Naive B cell (primary cell): ENCODE data around the gene SERPINB10. TPM values are rescaled to one million over a fixed set of nuclear protein-coding genes. Genes with fewer than 3 reads are reported as not detected.

Experiments used
- ATAC-seq, 2 donors: fragments of 150-1000 bp; cut with Tn5 transposase; 2 replicates each; pipeline ENCODE4 v1.10.0; 2021; ENCODE audit warnings: low read depth in 2 of 2, mild to moderate bottlenecking in 2 of 2, moderate library complexity in 2 of 2
- DNase-seq: peaks from one replicate; pipeline ENCODE4 v3.0.0; 2022
- H3K27ac Mint-ChIP-seq, 6 donors: one replicate each; pipeline ENCODE4 v1.8.0; 2020 to 2022; ENCODE audit warnings: mild to moderate bottlenecking in 6 of 6, mixed read lengths in 6 of 6, moderate library complexity in 5 of 6, inconsistent platforms in 2 of 6
- H3K27me3 Mint-ChIP-seq, 3 donors: one replicate each; pipeline ENCODE4 v1.8.0; 2021 to 2022; ENCODE audit warnings: mixed read lengths in 3 of 3, mild to moderate bottlenecking in 1 of 3
- H3K36me3 Mint-ChIP-seq, 2 donors: one replicate each; pipeline ENCODE4 v1.8.0; 2020 to 2022; ENCODE audit warnings: mixed read lengths in 2 of 2, inconsistent platforms in 1 of 2, mild to moderate bottlenecking in 1 of 2
- H3K4me1 Mint-ChIP-seq, 3 donors: one replicate each; pipeline ENCODE4 v1.8.0; 2020 to 2022; ENCODE audit warnings: mixed read lengths in 3 of 3, inconsistent platforms in 1 of 3, mild to moderate bottlenecking in 1 of 3, moderate library complexity in 1 of 3
- H3K4me3 Mint-ChIP-seq, 8 donors: one replicate each; pipeline ENCODE4 v1.8.0; 2020 to 2022; ENCODE audit warnings: mild to moderate bottlenecking in 8 of 8, mixed read lengths in 8 of 8, moderate library complexity in 8 of 8, inconsistent platforms in 2 of 8
- H3K9me3 Mint-ChIP-seq, 7 donors: one replicate each; pipeline ENCODE4 v1.8.0; 2020 to 2022; ENCODE audit warnings: mixed read lengths in 7 of 7, mild to moderate bottlenecking in 5 of 7, inconsistent platforms in 2 of 7, moderate library complexity in 1 of 7
- polyA plus RNA-seq, 6 donors: library from polyadenylated mRNA; unstranded; fragments of 300-500 nt; fragmentation: Illumina TruSeq; gene quantifications; one replicate each; pipeline ENCODE4 v1.2.3, GENCODE V29; 2021; ENCODE audit warnings: low read depth in 6 of 6

Gene SERPINB10
- polyA plus RNA-seq, 6 donors from 2014 or later = not detected

DNA sequence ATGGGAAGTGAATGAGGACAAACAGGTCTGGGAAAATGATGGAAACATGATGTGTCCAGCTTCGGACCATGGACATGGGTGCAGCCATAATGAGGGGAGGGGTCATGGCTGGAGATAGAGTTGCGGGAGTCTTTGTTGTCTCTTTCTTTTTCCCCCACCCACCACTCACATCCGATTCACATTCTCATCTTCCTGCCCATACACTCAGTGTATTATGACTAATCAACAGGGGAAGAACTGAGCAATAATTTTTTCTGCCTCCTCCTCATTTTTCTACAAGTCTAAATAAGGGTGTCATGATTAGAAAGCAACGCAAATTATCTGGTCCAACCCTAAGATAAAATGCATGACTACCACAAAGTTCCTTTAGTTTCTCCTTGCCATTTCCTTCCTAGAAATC is 25.9 kb upstream of the SERPINB10 start:
- no peaks in the 10 kb centered on the region for H3K9me3 Mint-ChIP-seq
- no peak overlapping the region for H3K27ac Mint-ChIP-seq
- no peak for DNase-seq
- H3K36me3 Mint-ChIP-seq = no peaks in the 10 kb centered on the region
- H3K4me3 Mint-ChIP-seq = no peak overlapping the region
- ATAC-seq = no peak
- peaks cover 0 to 12% (median 11%) of the 10 kb centered on the region in 3 donors for H3K27me3 Mint-ChIP-seq
- H3K4me1 Mint-ChIP-seq = no peaks in the 10 kb centered on the region

DNA sequence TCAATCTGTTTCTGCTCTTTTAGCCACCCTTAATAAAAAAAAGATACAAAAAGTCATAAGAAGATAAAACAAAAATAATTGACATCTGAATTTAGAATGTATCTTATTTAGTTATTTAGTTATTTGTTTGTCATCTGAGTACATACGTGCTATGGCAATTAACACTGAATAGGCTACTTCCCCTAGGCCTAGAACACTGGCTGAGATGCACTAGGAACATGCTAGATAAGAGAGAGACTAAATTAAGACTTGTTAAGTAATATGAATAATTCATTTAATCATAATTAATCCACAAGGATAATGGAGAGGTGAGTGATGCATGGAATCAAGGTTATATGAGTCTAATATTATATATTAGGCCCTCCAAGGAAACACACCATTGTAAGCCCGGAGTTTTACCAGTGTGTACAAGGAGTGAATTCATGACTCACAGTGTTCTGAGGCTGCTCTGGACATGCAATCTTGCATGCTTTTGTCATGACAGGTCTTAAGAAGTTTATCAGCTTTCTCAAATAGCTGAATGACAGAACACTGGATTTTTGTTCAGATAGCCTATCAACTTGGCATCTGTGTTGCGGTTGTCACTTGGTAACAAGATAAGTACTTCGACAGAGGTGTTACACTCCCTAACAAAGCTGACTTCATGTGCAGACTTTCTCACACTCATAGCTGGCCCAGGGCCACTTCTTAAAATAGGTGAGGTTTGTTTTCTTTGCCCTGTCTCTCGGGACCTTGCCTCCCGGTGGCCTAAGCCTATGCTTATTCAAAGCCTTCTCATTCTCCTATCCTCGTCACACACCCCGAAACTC is 25.2 kb upstream of the SERPINB10 start:
- no peaks in the 10 kb centered on the region for H3K36me3 Mint-ChIP-seq
- peaks cover 0 to 12% (median 11%) of the 10 kb centered on the region in 3 donors for H3K27me3 Mint-ChIP-seq

DNA sequence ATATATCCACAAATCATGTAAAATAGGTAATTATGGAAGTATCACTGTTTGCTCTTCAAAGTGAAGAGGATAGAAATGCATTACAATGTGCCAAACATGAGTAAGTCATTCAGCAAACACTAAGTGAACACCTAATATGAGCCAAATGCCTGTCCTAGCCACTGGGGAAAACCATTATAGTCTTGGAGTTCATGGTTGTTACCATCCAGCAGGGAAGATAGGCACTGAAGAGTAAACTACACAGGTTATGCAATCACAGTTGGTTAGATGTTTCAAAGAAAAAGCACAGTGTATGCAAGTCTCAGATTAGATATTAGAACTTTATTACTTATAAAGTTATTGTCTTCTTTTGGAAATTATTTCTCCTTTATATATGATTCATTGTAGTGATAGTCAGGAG is 24.1 kb upstream of the SERPINB10 start:
- Mint-ChIP-seq H3K27me3 (peaks cover 0 to 12% (median 11%) of the 10 kb centered on the region in 3 donors), H3K27ac (no peak overlapping the region), H3K4me1 (no peaks in the 10 kb centered on the region), H3K4me3 (no peak overlapping the region), H3K36me3 (no peaks in the 10 kb centered on the region), H3K9me3 (no peaks in the 10 kb centered on the region)
- DNase-seq (no peak), ATAC-seq (no peak)

More for the DNA sequence above, 25.2 kb upstream of the SERPINB10 start:
- DNase-seq = no peak
- no peaks in the 10 kb centered on the region for H3K9me3 Mint-ChIP-seq
- ATAC-seq = no peak
- H3K4me3 Mint-ChIP-seq = no peak overlapping the region
- H3K4me1 Mint-ChIP-seq = no peaks in the 10 kb centered on the region
- H3K27ac Mint-ChIP-seq = no peak overlapping the region

DNA sequence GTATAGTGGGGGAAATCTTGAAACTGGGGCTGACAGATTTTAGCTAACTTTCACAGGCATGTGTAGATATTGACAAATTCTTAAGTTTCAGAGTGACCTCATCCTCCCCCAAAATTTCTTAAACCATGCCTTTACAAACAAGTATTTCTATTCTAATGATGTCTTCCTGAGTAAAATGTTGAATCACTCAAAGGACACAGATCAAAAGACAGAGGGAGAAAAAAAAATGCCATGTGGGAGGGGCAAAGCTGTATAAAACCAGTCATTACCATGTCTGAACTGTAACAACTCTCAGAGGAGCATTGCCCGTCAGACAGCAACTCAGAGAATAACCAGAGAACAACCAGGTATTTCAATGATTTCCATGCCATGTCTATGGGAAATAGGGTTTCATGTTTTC is 20.3 kb upstream of the SERPINB10 start, which contains the start of gene SERPINB2:
Gene SERPINB2, plus strand, starts transcription at position 282 of the 400 bp plus-strand sequence. CDS start 3,740 bp downstream, outside the sequence.
- no peak within 1 kb of the TSS for H3K4me3 Mint-ChIP-seq
- no peaks in the 10 kb centered on the region for H3K4me1 Mint-ChIP-seq
- no peaks in the 10 kb centered on the region for H3K36me3 Mint-ChIP-seq
- H3K27ac Mint-ChIP-seq = peak within 1 kb of the TSS in 1 of 6 donors; percentile 30
- ATAC-seq (no peak), DNase-seq (no peak)
- H3K9me3 Mint-ChIP-seq = no peaks in the 10 kb centered on the region
- H3K27me3 Mint-ChIP-seq = peaks cover 7 to 12% (median 11%) of the 10 kb centered on the region in 3 donors

DNA sequence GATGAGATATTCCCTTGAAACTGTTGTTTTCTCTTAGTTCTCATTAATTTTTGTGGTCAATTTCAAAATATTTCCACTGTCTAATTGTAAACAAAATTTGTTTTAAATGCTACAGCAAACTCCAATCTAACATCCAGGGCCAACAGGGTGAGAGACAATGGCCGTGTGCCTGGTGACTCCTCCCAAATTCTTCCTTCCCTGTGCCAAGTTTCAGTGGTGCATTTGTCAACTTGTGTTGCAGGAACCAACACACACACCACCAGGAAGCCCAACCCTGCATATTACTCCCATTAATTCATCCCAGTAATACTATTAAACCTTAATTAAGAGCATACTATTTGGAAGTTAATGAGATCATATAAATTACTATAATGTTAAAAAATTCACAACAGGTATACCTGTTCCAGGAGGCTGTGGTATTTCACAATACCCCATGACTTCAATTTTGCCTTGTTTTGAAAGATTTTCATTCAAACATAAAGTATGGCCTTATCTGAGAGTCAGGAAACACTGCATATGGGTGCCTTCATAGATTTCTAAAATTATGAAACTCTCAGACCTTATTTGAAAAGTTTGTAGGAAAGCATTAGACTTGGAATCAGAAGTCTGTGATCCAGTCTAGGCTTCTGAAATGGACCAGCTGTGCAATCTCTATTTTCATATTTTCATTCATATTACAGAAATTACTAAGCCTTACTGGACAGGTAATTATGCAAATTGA is 19.1 kb upstream of the SERPINB10 start:
- peaks cover 8 to 12% (median 11%) of the 10 kb centered on the region in 3 donors for H3K27me3 Mint-ChIP-seq
- DNase-seq (no peak), ATAC-seq (no peak)
- no peaks in the 10 kb centered on the region for H3K9me3 Mint-ChIP-seq
- no peak overlapping the region for H3K4me3 Mint-ChIP-seq
- H3K27ac Mint-ChIP-seq = peak overlapping the region in 1 of 6 donors; percentile 30
- no peaks in the 10 kb centered on the region for H3K4me1 Mint-ChIP-seq
- H3K36me3 Mint-ChIP-seq = no peaks in the 10 kb centered on the region

DNA sequence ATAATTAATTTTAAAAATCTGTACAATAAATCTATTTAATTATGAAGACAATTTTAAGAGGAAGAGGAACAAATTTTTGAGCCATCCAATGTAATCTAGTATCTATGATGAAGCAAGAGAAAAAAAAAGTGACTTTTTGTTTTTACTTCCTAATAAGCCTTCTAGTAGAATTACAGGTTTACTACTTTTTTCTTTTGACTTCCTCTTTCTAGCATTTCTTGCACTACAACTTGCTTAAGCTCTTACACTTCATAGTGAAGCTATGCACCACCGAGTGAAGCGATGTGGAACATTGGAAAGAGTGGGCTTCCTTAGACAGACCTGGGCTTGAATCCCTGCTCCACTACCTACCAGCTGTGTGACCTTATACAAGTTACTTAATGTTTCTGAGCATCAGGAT is 18.1 kb upstream of the SERPINB10 start:
- H3K27me3 Mint-ChIP-seq = peaks cover 11 to 13% (median 12%) of the 10 kb centered on the region in 3 donors
- no peaks in the 10 kb centered on the region for H3K4me1 Mint-ChIP-seq
- H3K9me3 Mint-ChIP-seq = no peaks in the 10 kb centered on the region
- H3K4me3 Mint-ChIP-seq = no peak overlapping the region
- ATAC-seq (no peak), DNase-seq (no peak)
- H3K27ac Mint-ChIP-seq = no peak overlapping the region
- H3K36me3 Mint-ChIP-seq = no peaks in the 10 kb centered on the region

DNA sequence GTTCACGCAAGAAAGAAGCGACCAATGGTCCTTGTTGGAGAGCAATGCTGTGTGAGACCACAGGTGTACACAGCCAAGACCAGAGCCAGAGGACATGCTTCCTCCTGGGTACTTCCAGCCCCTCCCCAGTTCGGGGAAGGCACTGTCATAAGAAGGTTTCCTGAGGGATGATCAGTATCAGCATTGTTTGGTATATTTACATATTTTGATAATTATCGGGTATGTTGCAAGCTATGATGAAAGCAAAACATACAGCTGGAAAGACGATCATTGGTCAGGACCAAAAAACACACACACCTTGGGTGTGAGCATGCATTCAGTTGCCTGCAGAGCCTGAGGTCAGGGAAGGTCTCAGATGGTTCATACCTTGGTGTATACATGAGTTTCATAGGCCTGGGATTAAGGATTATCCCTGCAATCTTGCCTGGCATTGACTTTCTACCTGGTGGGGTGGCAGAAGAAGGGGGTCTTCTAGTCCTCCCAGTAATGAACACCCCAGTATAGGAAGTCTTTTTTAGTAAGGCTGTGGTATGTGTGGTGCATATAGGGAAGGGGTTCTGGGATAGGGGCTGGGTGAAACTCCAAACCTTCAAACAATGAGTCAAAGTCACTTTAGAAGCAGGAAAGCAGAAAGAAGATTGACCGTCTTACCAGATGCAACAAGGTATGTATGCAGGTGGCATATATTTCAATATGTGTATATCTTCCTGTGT is 17.4 kb upstream of the SERPINB10 start:
- no peak for DNase-seq
- Mint-ChIP-seq H3K27me3 (peaks cover 11 to 13% (median 12%) of the 10 kb centered on the region in 3 donors), H3K9me3 (no peaks in the 10 kb centered on the region), H3K36me3 (no peaks in the 10 kb centered on the region), H3K4me3 (no peak overlapping the region), H3K4me1 (no peaks in the 10 kb centered on the region), H3K27ac (no peak overlapping the region)
- ATAC-seq = no peak

DNA sequence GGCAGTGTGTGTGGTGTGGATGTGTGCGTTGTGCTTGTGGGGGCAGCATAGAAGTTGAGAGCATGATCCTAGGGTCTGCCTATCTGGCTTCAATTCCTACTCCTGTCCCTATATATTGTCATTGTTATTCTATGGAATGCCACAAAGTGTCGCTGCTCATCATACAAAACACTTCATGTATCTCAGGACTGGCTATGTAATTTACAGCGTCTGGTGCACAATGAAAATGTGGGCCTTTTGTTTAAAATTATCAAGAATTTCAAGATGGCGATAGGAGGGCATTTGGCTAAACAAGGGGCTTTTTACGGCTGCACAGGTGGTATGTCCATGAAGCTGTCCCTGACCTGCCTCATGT is 16.8 kb upstream of the SERPINB10 start:
- Mint-ChIP-seq H3K27ac (no peak overlapping the region), H3K27me3 (peaks cover 7 to 13% (median 9%) of the 10 kb centered on the region in 3 donors), H3K4me1 (no peaks in the 10 kb centered on the region), H3K9me3 (no peaks in the 10 kb centered on the region), H3K36me3 (no peaks in the 10 kb centered on the region), H3K4me3 (no peak overlapping the region)
- DNase-seq (no peak), ATAC-seq (no peak)

DNA sequence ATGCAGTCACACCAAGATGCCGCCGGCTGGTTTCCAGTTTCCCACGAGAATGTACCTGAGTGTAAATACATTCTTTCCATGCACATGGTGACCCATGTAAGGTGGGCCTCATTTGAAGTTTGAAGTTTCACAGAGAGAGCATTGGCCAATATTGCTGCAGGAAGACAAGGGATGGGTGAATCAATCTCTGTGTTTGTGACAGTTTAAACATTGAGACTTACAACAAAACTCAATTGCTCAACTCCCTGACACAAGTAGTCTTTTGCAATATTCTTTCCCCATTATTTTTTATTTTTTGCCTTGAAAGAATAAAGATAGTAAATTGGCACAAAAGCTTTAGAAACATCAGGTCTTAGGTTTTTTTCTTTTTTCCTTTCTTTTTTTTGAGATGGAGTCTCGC is 15.2 kb upstream of the SERPINB10 start:
- no peaks in the 10 kb centered on the region for H3K9me3 Mint-ChIP-seq
- H3K27ac Mint-ChIP-seq = no peak overlapping the region
- ATAC-seq (no peak), DNase-seq (no peak)
- no peak overlapping the region for H3K4me3 Mint-ChIP-seq
- no peaks in the 10 kb centered on the region for H3K4me1 Mint-ChIP-seq
- H3K27me3 Mint-ChIP-seq = peaks cover 0 to 13% (median 0%) of the 10 kb centered on the region in 3 donors
- no peaks in the 10 kb centered on the region for H3K36me3 Mint-ChIP-seq

DNA sequence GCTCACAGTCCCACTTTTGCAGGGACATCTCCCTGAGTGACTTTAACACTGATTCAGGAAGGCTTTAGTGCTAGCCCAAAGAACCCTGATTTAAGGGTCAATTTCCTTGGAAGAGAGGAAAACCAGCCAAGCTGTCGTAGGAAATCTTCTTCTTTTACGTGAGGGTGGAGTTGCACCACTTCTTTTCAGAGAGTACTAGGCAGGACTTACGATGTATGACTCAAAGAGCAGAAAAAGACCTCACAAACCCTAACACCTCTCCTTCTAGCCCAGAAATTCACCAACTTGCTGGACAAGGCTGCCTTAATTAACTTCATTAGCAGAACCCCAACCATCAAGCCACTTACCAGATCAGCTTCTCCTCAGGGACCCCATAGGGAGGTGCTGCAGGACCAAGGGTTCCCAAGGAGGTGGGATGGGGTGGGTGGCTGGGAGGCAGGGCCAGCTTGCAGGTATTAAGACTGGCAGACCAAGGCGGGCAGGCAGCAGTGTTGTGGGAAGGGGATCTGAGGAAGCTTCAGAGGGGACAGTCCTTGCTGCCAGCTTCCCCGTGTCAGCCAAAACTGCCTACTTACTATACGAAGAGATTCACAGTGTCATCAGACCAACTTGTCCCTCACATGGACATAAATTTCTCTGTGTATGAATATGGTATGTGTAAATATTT is 13.5 kb upstream of the SERPINB10 start:
- H3K9me3 Mint-ChIP-seq = no peaks in the 10 kb centered on the region
- H3K27ac Mint-ChIP-seq = no peak overlapping the region
- no peaks in the 10 kb centered on the region for H3K4me1 Mint-ChIP-seq
- no peaks in the 10 kb centered on the region for H3K36me3 Mint-ChIP-seq
- peaks cover 0 to 16% (median 0%) of the 10 kb centered on the region in 3 donors for H3K27me3 Mint-ChIP-seq
- H3K4me3 Mint-ChIP-seq = no peak overlapping the region
- DNase-seq (no peak), ATAC-seq (no peak)

DNA sequence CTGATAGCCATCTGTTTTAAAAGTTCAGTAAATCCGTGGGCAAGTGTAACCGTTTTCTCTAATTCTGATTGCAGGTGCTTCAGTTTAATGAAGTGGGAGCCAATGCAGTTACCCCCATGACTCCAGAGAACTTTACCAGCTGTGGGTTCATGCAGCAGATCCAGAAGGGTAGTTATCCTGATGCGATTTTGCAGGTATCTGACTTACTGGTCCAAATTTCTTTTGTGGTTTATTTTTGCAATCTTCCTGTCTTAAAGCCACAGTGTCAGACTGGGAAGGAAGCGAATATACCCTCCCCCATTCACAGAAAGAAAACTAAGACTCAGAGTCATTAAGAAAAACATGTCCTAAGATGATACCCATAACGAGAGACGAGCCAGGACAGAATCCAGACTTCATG is 12.6 kb upstream of the SERPINB10 start:
- H3K4me1 Mint-ChIP-seq = no peaks in the 10 kb centered on the region
- H3K27ac Mint-ChIP-seq = no peak overlapping the region
- DNase-seq = no peak
- no peaks in the 10 kb centered on the region for H3K36me3 Mint-ChIP-seq
- no peaks in the 10 kb centered on the region for H3K9me3 Mint-ChIP-seq
- no peak overlapping the region for H3K4me3 Mint-ChIP-seq
- H3K27me3 Mint-ChIP-seq = peaks cover 0 to 17% (median 0%) of the 10 kb centered on the region in 3 donors
- ATAC-seq = no peak

DNA sequence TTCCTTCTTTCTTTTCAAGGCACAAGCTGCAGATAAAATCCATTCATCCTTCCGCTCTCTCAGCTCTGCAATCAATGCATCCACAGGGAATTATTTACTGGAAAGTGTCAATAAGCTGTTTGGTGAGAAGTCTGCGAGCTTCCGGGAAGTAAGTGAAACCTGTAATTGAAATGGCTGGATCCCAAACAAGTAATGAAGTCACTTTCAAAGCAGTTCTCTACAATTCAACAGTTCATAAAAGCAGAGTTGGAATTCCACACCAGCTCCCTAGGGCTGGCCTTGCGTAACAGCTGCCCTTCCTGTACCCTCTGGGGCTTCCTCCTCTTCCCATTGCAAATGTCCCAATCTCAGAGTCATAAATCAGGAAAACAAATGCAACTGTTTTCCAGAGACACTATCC is 10.7 kb upstream of the SERPINB10 start:
- H3K4me3 Mint-ChIP-seq = no peak overlapping the region
- peaks cover 0 to 13% (median 0%) of the 10 kb centered on the region in 3 donors for H3K27me3 Mint-ChIP-seq
- no peaks in the 10 kb centered on the region for H3K36me3 Mint-ChIP-seq
- H3K27ac Mint-ChIP-seq = no peak overlapping the region
- ATAC-seq (no peak), DNase-seq (no peak)
- no peaks in the 10 kb centered on the region for H3K4me1 Mint-ChIP-seq
- H3K9me3 Mint-ChIP-seq = no peaks in the 10 kb centered on the region

DNA sequence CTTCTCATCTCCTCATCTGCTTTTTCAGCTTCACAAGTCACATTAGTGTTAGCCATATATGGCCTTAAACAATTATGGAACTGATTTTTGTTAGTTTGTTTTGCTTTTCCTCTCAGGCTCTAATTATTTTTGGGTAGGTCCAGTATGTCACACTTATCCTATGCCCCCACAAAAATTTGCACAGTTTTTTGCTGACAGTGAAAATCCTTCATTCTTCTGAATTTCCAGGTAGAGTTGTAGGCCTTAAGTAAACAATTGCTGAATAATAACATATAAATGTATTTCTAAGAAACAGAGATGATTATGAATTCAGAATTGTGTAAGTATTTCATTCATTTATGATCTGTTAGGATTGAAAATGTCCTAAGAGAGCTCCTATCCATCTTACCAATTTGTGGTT is 8.6 kb upstream of the SERPINB10 start:
- ATAC-seq (no peak), DNase-seq (no peak)
- no peaks in the 10 kb centered on the region for H3K4me1 Mint-ChIP-seq
- peaks cover 0 to 4% (median 0%) of the 10 kb centered on the region in 3 donors for H3K27me3 Mint-ChIP-seq
- H3K9me3 Mint-ChIP-seq = no peaks in the 10 kb centered on the region
- no peak overlapping the region for H3K27ac Mint-ChIP-seq
- no peaks in the 10 kb centered on the region for H3K36me3 Mint-ChIP-seq
- H3K4me3 Mint-ChIP-seq = no peak overlapping the region
